HCT116 (cell line): ENCODE results near the gene CUL5. TPM values are rescaled to one million over a fixed set of nuclear protein-coding genes. Genes with fewer than 3 reads are reported as not detected.
"Not testable (repeated sequence)": the region's sequence is repeated elsewhere in the genome, so short reads cannot be mapped to it uniquely, and the experiment has no call there.

Experiments used
- ATAC-seq: fragments of 200-7000 bp; cut with Tn5 transposase; 2 replicates; pipeline ENCODE4 v1.9.1; 2020; ENCODE audit warnings: mild to moderate bottlenecking, moderate library complexity
- BruUV-seq: library from RNA; stranded (reverse); fragments of 400-500 nt; replicated peaks from 2 replicates; lab custom pipeline; 2021; lab: Mats Ljungman, UMichigan
- CTCF ChIA-PET: fragments of 300-600 bp; sonication (Branson Sonifier 250); formaldehyde crosslinking; loops from one replicate; lab custom pipeline; 2021; ENCODE audit warnings: antibody characterized with exemption; lab: Charles Lee
- POLR2A ChIA-PET: fragments of 300-600, 350-600 bp; sonication (Branson Sonifier 250); formaldehyde crosslinking; loops from one replicate; lab custom pipeline; 2021; ENCODE audit warnings: antibody characterized with exemption; lab: Charles Lee
- RAD21 ChIA-PET, 2 experiments: fragments of 300-600 bp; sonication (Branson Sonifier 250); formaldehyde crosslinking; loops; one replicate each; lab custom pipeline; 2023; ENCODE audit warnings: low total read pairs in 2 of 2; ENCODE audit not compliant: uncharacterized antibody in 2 of 2, unreplicated experiment in 2 of 2, low non-redundant PET in 1 of 2; lab: Charles Lee
- DNase-seq: peaks from one replicate; pipeline ENCODE4 v3.0.0-alpha.2; 2010; ENCODE audit warnings: low read depth, low spot score
- H2AFZ ChIP-seq: fragments of 200-600 bp; shearing (Covaris generic), sonication (generic); 2 replicates; pipeline ENCODE4 v1.6.1; 2017; ENCODE audit warnings: low read depth, mixed run types, mixed read lengths, antibody characterized with exemption, low read length; ENCODE audit not compliant: poor library complexity, severe bottlenecking
- H3K27ac ChIP-seq: 2 replicates; pipeline ENCODE4 v1.5.1; 2012; ENCODE audit warnings: low read depth, low read length
- H3K27me3 ChIP-seq: fragments of 200-600 bp; sonication (generic); 2 replicates; pipeline ENCODE4 v1.6.1; 2016; ENCODE audit warnings: mixed run types, low read length, mixed read lengths; ENCODE audit not compliant: insufficient read depth
- H3K36me3 ChIP-seq, 2 experiments: fragments of 200-500 bp in 1 of 2; fragments of 200-600 bp in 1 of 2; sonication (Bioruptor generic) in 1 of 2; sonication (generic) in 1 of 2; 2 replicates each; pipeline versions ENCODE4 v1.5.1 to v1.6.1; 2014 to 2016; ENCODE audit warnings: low read length in 2 of 2, inconsistent platforms in 1 of 2, mixed read lengths in 1 of 2, mixed run types in 1 of 2; ENCODE audit not compliant: insufficient read depth in 2 of 2, control insufficient read depth in 1 of 2
- H3K4me1 ChIP-seq, 2 experiments: fragments of 200-600 bp in 1 of 2; sonication (generic) in 1 of 2; 2 replicates each; pipeline versions ENCODE4 v1.5.1 to v1.6.1; 2012 to 2017; ENCODE audit warnings: low read length in 2 of 2, inconsistent platforms in 1 of 2, mild to moderate bottlenecking in 1 of 2, mixed read lengths in 1 of 2, mixed run types in 1 of 2, moderate library complexity in 1 of 2; ENCODE audit not compliant: insufficient read depth in 2 of 2, control insufficient read depth in 1 of 2
- H3K4me2 ChIP-seq: fragments of 200-600 bp; sonication (generic); 2 replicates; pipeline ENCODE4 v1.6.1; 2017; ENCODE audit warnings: mixed run types, low read length, mixed read lengths
- H3K4me3 ChIP-seq, 2 experiments: fragments of 200-600 bp in 1 of 2; sonication (generic) in 1 of 2; replicated peaks in 1 of 2; 2 replicates each; pipeline ENCODE4 v1.5.1; 2011 to 2016; ENCODE audit warnings: low read length in 2 of 2, control low read depth in 1 of 2, low read depth in 1 of 2, mild to moderate bottlenecking in 1 of 2, mixed read lengths in 1 of 2, mixed run types in 1 of 2
- H3K79me2 ChIP-seq: fragments of 200-600 bp; sonication (generic); 2 replicates; pipeline ENCODE4 v1.6.1; 2017; ENCODE audit warnings: mild to moderate bottlenecking, mixed run types, low read length, moderate library complexity, mixed read lengths; ENCODE audit not compliant: insufficient read depth
- H3K9ac ChIP-seq: fragments of 200-600 bp; sonication (generic); 2 replicates; pipeline ENCODE4 v1.6.1; 2016; ENCODE audit warnings: low read length, mixed read lengths
- H3K9me2 ChIP-seq: fragments of 200-600 bp; sonication (generic), shearing (Covaris generic); 2 replicates; pipeline ENCODE4 v1.6.1; 2017; ENCODE audit warnings: mixed run types, mild to moderate bottlenecking, moderate library complexity; ENCODE audit not compliant: insufficient read depth
- H3K9me3 ChIP-seq, 2 experiments: fragments of 200-500 bp in 1 of 2; fragments of 200-600 bp in 1 of 2; sonication (Bioruptor generic) in 1 of 2; sonication (generic) in 1 of 2; 2 replicates each; pipeline ENCODE4 v1.6.1; 2014 to 2017; ENCODE audit warnings: low read length in 2 of 2, mixed read lengths in 2 of 2, inconsistent platforms in 1 of 2, low read depth in 1 of 2, mild to moderate bottlenecking in 1 of 2, mixed run types in 1 of 2, moderate library complexity in 1 of 2; ENCODE audit not compliant: control insufficient read depth in 1 of 2, insufficient read depth in 1 of 2
- H4K20me1 ChIP-seq: fragments of 200-600 bp; sonication (generic), shearing (Covaris generic); 2 replicates; pipeline ENCODE4 v1.6.1; 2017; ENCODE audit warnings: mixed run types, mild to moderate bottlenecking, moderate library complexity; ENCODE audit not compliant: insufficient read depth
- CEBPB ChIP-seq: IDR thresholded peaks from 2 replicates; pipeline ENCODE4 v1.6.1; 2012; ENCODE audit warnings: low read depth
- EGR1 ChIP-seq: IDR thresholded peaks from 2 replicates; pipeline ENCODE4 v1.6.1; 2012; ENCODE audit warnings: low read depth
- ELF1 ChIP-seq: IDR thresholded peaks from 2 replicates; pipeline ENCODE4 v1.6.1; 2012; ENCODE audit warnings: low read depth, borderline replicate concordance
- EZH2 ChIP-seq: fragments of 200-600 bp; sonication (generic); IDR thresholded peaks from 2 replicates; pipeline ENCODE4 v1.6.1; 2017; ENCODE audit warnings: antibody characterized with exemption, mixed run types
- JUND ChIP-seq: IDR thresholded peaks from 2 replicates; pipeline ENCODE4 v1.6.1; 2012
- POLR2AphosphoS5 ChIP-seq: IDR thresholded peaks from 2 replicates; pipeline ENCODE4 v1.6.1; 2011; ENCODE audit warnings: mild to moderate bottlenecking, low read depth, low read length, moderate library complexity
- SIN3A ChIP-seq: IDR thresholded peaks from 2 replicates; pipeline ENCODE4 v1.6.1; 2012; ENCODE audit warnings: low read depth
- SRF ChIP-seq: IDR thresholded peaks from 2 replicates; pipeline ENCODE4 v1.6.1; 2012; ENCODE audit warnings: low read depth
- TCF7L2 ChIP-seq: IDR thresholded peaks from 2 replicates; pipeline ENCODE4 v1.7.0; 2011; ENCODE audit warnings: borderline replicate concordance, inconsistent platforms; ENCODE audit not compliant: insufficient read depth, insufficient read length; ENCODE audit errors: extremely low read depth
- ZFX ChIP-seq: fragments of 450-650 bp; IDR thresholded peaks from 2 replicates; pipeline ENCODE4 v1.6.1; 2017
- intact Hi-C: fragments of 100-400 bp; cut with micrococcal nuclease; formaldehyde crosslinking; loops from 2 replicates; pipeline ENCODE4 v1.10.0; 2022
- total RNA-seq: library from RNA; stranded (reverse); gene quantifications from one replicate; pipeline ENCODE4 v1.2.1, GENCODE V29; 2021; ENCODE audit not compliant: unreplicated experiment
- TF ChIP-seq, protein P1 (sequence below): IDR thresholded peaks from 2 replicates; pipeline ENCODE4 v1.6.1; 2012

CUL5 gene
- total RNA-seq, 1 experiment from 2014 or later = 41.9 TPM

DNA sequence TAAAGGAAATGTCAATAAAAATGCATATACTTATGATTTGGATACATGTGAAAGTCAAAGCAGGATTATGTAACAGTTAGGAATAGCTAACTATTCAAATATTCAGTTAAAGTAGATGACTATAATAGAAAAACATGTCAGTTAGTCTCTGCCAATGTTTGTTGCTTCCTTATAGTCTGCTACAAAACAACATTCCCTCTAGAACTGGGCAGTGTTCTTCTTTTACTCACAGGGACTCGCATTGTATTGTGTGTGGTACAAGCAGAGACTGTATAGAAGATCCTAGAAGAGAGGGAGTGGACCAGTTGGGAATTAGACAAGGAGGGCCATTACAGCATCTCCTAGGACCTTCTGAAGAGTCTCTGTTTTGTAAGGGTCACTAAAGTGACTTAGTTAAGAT lies 123.3 kb downstream of the CUL5 start:
- Histone ChIP-seq H3K4me2 (no peak overlapping the region), H2AFZ (no peak overlapping the region), H3K9me2 (no peaks in the 10 kb centered on the region), H3K9me3 (no peaks in the 10 kb centered on the region), H3K4me3 (no peak overlapping the region), H3K27ac (no peak overlapping the region), H3K79me2 (peaks cover 44% of the 10 kb centered on the region), H4K20me1 (no peaks in the 10 kb centered on the region), H3K27me3 (no peaks in the 10 kb centered on the region), H3K36me3 (peaks cover 7 to 15% of the 10 kb centered on the region in 2 experiments; a peak in 2 of 4 replicates), H3K4me1 (no peaks in the 10 kb centered on the region), H3K9ac (no peak overlapping the region)
- RAD21 ChIA-PET = no interaction called here
- no TSS peak for BruUV-seq
- TF ChIP-seq TCF7L2 (no peak), EZH2 (no peak), SRF (no peak), CEBPB (no peak), ELF1 (no peak), EGR1 (no peak), ZFX (no peak), JUND (no peak), SIN3A (no peak), POLR2AphosphoS5 (no peak)
- TF ChIP-seq, protein P1, sequence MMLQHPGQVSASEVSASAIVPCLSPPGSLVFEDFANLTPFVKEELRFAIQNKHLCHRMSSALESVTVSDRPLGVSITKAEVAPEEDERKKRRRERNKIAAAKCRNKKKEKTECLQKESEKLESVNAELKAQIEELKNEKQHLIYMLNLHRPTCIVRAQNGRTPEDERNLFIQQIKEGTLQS = no peak
- ATAC-seq = no peak
- CTCF ChIA-PET = no interaction called here
- intact Hi-C loops = no loop called here
- POLR2A ChIA-PET = no interaction called here
- DNase-seq = no peak

DNA sequence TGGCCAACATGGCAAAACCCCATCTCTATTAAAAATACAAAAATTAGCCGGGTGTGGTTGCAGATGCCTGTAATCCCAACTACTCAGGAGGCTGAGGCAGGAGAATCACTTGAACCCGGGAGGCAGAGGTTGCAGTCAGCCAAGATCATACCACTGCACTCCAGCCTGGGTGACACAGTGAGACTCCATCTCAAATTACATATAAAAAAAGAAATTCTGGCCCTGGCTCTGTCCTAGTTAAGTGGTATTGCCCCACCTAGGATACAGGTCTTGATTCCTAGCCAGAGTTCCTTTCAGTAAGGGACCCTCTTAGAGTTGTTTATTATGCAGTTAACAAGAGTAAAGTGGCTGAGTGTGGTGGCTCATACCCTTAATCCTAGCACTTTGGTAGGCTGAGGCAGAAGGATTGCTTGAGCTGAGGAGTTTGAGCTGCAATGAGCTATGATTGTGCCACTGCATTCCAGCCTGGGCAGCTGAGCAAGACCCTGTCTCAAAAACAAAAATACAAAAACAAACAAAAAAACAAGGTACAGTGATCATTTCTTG lies 124.4 kb downstream of the CUL5 start:
- H3K79me2 ChIP-seq = peaks cover 33% of the 10 kb centered on the region
- H3K9ac ChIP-seq, intact Hi-C loops, H3K27me3 ChIP-seq, H3K27ac ChIP-seq, DNase-seq, H2AFZ ChIP-seq, BruUV-seq, POLR2A ChIA-PET, H3K9me3 ChIP-seq, H3K4me1 ChIP-seq, H4K20me1 ChIP-seq, ATAC-seq, H3K4me3 ChIP-seq, RAD21 ChIA-PET, H3K9me2 ChIP-seq, H3K4me2 ChIP-seq, CTCF ChIA-PET: not testable (repeated sequence)
- peaks cover 7 to 15% of the 10 kb centered on the region in 2 experiments; a peak in 2 of 4 replicates for H3K36me3 ChIP-seq
